Activated CD8-positive, alpha-beta memory T cell treated with anti-CD3 and anti-CD28 coated beads, Interleukin-2, amount 50 U/mL, for 1 hour (primary cell): ENCODE data around the gene CSTF3.

Experiments
- DNase-seq: peaks from one replicate; pipeline ENCODE4 v3.0.0-alpha.2; 2020; ENCODE audit errors: extremely low read depth

Gene CSTF3

DNA sequence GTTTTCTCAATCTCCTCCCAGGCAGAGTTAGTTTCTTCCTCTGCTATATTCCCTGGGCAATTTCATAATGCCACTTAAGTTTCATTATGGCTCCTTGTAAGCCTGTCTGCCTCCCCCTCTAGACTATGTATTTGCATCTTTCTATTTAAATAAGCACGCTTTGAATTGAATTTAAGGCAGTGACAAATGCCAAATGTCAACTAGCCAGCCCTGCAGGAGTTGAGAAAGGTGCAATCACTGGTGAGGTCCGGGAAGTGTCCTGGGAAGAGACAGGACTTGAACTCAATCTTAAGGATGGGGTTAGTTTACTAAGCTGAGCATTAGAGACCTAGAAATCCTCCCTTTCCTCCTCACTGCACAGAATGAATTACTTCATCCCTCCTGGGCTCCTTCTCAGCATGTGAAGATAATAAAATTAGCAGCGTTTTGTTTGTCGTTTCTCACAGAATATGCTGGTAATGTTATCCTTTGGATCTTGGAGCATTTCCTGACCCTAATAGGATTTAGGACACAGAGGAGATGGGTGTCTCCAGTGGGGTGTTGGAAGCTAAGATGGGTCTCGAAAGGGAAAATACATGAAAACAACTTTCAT is 120.3 kb downstream of the CSTF3 start:
- no peak for DNase-seq

DNA sequence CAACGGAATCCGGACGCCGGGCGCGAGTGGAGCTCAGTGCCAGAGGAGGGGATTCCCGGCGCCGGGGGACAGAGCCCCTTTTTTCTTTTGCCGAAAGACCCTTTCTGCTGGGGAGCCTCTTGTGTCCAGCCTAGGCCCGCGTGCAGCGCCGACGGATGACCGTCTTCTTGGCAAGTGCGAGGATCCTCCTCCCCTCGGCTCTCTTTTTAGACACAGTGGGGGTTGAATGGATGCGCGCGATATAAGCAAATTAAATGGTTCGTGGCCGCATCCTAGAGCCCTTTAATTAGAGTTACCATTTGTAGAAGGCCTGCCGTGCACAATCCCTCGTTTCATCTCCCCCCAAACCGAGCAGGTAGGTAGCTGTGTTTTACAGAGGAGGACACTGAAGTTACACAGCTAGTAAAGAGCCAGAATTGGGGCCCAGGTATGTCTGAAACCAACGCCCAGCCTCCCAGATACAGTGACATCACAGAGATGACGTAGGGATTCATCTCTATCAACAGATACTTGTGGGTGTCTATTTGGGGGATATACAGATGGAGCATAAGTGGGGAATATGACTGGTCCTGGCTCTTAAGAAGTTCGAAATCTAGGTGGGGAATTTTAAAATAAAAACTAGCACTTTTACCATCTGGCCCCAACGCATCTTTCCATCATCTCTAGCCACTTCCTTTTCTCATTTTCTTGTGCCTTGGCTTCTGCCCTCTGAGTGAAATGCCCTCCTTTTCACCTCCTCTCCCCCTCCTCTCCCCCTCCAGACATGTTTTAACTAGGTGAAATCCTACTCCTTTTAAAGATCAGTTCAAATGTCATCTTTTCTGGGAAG is 121.0 kb downstream of the CSTF3 start:
- no peak for DNase-seq

DNA sequence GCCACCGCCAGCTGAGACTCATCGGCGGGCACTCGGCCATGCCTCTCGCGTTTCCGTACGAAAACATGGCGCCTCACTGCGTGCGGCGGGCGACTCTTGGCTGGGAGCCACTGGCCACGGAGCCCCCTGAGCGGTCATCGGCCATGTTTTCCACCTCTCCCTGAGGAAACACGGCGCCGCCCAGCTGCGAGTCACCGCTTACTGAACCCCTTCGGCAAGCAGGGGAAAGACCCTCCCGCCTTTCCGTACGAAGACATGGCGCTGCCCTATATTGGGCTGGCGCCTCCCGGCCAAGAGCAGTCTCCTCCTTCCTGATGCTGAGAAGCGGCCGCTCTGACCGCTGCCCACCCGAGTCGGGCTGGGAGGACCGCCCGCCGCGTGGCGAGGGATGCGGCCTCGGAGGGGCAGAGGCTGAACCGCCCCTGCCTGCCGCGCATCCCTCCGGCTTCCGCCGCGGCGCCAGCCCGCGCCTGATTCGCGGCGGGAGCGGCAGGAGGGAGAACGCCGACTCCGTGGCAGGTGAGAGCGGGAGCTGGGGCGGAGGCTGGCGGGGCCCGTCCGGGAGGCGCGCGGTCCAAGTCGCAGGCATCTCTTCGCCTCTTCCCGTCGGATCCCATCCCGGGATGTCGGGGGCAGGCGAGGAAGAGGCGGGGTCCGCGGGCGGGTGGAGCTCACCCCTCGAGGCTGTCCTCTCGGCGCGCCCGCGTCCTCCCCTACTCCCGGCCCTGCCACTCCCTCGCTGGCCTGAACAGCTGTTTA is 121.8 kb downstream of the CSTF3 start, which contains the start of gene TCP11L1:
Gene TCP11L1 (plus strand): TSS at position 299 of the 759 bp plus-strand sequence. CDS start 4,202 bp downstream, outside the sequence.
- no peak for DNase-seq

DNA sequence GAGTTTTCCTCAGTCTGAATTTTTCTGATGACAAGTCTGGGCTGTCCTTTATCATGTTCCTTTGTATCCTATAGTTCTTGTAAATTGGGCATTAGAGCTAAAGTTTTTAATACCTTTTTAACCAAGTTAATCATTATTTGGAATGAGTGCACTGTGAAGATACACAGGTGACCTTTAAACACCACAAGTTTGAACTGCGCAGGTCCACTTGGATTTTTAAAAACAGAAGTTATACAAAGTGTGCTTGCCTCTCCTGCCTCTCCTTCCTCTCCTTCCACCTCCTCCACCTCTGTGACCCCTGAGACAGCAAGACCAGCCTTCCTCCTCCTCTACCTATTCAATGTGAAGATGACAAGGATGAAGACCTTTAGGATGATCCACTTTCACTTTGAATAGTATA is 126.3 kb downstream of the CSTF3 start:
- no peak for DNase-seq
